Vagina (tissue), 2 donors: ENCODE measurements around the gene PGM2L1.

Source experiments
- CTCF ChIP-seq, 3 experiments: fragments of 450-650 bp in 2 of 3; fragments of 200-600 bp in 1 of 3; sonication (generic) in 1 of 3; IDR thresholded peaks; one replicate each; pipeline ENCODE4 v1.5.1; 2017 to 2019; ENCODE audit warnings: antibody characterized with exemption in 3 of 3, mild to moderate bottlenecking in 2 of 3, moderate library complexity in 2 of 3
- POLR2A ChIP-seq, 2 donors: fragments of 450-650 bp; IDR thresholded peaks; one replicate each; pipeline ENCODE4 v1.6.1; 2017; ENCODE audit warnings: antibody characterized with exemption in 2 of 2, mild to moderate bottlenecking in 2 of 2, moderate library complexity in 2 of 2

GRCh38 chr11:74354036-74354435, 44.2 kb downstream of the PGM2L1 start:
- TF ChIP-seq CTCF (IDR thresholded peaks at IDR 0.05) (no peak), POLR2A (IDR thresholded peaks at IDR 0.05) (no peak)
